GM19397 (cell line): ENCODE results near the gene GLT1D1.

Experiments
- ATAC-seq: cut with Tn5 transposase; IDR thresholded peaks from one replicate; pipeline ENCODE4 v1.9.1; 2021; ENCODE audit warnings: mild to moderate bottlenecking, moderate library complexity; ENCODE audit not compliant: unreplicated experiment

GLT1D1 gene

DNA sequence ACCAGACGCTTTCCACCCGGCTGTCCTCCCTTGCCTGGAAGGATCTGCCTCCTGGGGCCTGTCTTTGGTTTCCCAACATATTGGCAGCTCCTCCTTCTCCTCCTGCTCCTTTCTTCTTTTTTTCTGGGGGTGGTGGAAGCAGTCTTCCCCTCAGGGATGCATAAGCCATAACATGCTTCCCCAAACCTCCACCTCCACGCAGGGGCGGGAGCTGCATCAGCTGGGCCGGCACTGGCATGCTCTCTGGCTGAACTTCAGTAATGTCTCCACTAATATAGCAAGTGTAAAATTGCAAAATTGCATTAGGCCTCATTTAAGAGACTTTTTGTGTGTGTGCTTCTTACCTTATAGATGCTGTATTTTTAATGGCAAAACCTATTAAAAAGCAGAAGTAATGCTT is 58.6 kb downstream of the GLT1D1 start:
- ATAC-seq, result no peak

GRCh38 chr12:128914908-128915563 is 61.8 kb downstream of the GLT1D1 start:
- peak; percentile 97 for ATAC-seq

DNA sequence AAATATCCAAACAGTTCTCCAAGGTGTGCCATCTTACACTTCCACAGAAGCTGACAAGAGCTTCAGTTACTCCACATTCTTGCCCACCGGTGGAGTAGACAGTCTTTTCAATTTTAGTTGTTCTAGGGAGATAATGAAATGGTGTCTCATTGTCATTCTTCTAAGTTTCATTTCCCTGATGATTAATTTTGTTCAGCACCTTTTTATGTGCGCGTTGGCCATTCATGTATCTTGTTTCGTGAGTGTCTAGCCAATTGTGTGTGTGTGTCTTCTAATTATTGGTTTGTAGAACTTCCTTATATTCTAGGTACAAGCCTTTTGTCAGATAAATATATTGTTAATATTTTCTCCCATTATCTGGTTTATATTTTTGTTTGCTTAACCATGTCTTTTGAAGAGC is 63.1 kb downstream of the GLT1D1 start:
- no peak for ATAC-seq

- ATAC-seq, result no peak
Observed at GRCh38 chr12:128918481-128919260, 65.4 kb downstream of the GLT1D1 start.

GRCh38 chr12:128920468-128920867 is 67.2 kb downstream of the GLT1D1 start:
- no peak for ATAC-seq

GRCh38 chr12:128928361-128928760 is 75.1 kb downstream of the GLT1D1 start:
- no peak for ATAC-seq

- ATAC-seq, result no peak
Observed at GRCh38 chr12:128929057-128929456, 75.8 kb downstream of the GLT1D1 start.

- no peak for ATAC-seq
Observed at GRCh38 chr12:128930606-128931005, 77.3 kb downstream of the GLT1D1 start.

DNA sequence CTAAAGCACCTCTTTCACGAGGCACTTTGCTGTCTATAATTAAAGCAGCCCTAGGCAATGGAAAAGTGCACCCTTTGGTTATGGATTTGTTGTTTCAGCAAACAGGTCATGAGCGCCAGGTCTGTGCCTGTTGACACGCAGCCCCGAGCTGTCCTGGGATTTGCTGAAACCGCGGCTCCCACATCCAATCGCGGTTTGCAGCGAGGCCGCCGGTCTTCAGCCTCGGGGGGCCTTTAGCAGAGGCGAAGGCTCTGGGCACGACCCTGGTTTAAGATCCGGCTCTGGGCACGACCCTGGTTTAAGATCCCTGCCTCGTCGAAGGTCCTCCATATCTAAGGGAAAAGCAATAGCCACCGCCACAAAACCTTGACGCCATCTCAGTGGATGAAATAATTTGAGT is 79.2 kb downstream of the GLT1D1 start:
- ATAC-seq, result no peak

DNA sequence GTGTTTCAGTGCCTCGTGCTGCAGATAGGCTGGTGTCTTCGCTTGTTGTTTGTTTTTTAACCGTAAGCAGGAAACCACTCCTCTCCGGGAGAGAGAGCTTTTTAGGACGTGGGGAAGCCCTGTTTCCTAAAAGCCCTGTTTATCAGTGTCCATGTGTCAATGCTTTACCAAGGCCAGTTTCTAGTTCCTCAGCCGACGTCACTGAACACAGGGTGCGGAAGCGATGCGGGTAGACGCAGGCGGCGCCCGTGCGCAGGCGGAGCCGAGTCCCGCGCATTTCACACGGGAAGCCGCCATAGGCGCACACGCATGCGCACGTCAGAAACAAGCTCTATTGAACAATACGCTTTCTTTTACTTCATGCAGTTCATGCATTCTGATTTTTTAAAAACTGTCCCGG is 79.8 kb downstream of the GLT1D1 start:
- no peak for ATAC-seq

GRCh38 chr12:128933926-128934325 is 80.6 kb downstream of the GLT1D1 start:
- no peak for ATAC-seq

DNA sequence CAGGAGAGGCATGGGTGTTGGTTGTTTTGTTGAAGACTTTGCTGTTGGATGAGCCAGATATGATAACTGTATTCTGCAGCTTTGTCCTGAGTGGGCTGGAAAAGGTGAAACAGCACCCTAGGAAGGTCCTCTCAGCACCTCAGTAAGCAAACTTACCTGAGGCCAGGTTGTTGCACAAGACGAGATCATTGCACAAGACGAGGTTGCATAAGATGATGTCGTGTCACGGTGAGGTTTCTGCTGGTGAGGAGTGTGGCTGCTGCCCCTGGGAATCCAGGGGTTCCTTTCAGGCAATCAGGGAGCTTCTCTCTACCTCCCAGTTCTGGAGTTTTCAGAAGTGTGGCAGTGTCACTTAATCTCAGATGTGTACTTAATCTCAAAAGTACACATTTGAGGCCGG is 85.6 kb downstream of the GLT1D1 start:
- no peak for ATAC-seq

DNA sequence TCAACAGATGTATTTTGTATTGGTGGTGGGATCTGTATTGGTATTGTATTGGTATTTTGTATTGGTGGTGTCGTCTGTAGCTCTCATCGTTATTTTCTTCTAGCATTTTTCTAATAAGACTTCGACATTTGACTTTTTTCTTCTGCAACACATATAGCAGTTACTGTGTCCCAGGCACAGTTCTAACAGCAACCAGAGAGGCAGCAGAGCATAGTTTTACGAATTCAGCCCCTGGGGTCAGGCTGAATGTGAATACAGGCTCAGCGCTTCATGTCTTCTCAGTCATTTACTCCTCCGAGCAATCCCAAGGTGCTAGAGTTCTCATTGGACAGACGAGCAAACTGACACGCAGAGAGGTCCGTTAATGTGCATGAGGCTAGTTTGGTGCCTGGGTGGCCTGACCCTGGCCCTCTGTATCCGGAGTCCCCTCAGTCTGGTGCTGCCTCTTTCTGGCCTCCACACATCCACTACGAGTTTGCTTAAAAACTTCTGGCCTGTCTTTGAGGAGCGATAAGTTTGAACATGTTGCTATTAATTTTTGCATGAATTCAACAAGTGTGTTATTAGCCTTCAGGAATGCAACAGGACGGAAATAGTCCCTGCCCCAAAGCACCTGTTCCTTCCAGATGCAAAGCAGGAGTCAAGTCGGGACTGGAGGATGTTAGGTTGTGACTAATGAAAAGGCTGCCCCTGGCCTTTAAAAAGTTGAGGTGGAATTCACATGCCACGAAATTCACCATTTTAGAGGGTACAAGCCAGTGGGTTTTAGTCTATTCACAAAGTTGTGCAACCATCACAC is 87.0 kb downstream of the GLT1D1 start:
- no peak for ATAC-seq

DNA sequence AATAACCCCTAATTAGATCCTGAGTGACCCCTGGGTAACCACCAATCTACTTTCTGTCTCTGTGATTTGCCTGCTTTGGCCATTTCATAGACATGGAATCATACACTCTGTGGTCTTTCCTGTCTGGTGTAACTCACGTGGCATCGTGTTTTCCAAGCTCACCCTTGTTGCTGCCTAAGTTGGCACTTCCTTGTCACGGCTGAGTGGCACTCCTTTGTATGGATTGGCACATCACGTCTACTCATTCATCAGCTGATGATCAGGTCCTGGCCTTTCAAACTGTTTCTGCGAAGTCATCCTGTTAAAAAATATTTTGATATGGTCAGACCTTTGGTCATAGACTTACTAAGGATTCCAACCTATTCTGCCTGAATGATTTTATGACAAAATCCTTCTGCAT is 87.7 kb downstream of the GLT1D1 start:
- ATAC-seq, result no peak

- ATAC-seq, result no peak
Observed at GRCh38 chr12:128942960-128943477, 89.7 kb downstream of the GLT1D1 start.

- ATAC-seq, result no peak
Observed at GRCh38 chr12:128944956-128945355, 91.7 kb downstream of the GLT1D1 start.

DNA sequence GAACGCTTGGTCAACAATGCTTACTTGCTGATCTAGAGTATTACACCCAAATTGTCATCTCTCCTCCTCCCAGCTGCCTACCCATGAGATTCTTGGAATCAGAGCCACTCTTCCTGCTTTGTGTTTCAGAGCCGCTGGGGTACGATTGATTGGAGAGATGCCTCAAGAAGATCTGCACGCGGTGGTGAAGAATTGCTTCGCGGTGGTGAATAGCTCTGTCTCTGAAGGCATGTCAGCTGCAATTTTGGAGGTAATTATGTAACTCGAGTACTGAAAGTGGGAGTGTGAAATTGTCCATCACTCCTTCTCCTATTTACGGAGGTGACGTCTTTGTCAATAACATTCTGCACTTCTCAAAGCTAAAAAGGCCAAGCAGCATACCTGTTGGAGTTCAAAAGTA is 93.9 kb downstream of the GLT1D1 start:
- no peak for ATAC-seq

GRCh38 chr12:128949086-128949485 is 95.8 kb downstream of the GLT1D1 start:
- no peak for ATAC-seq

GRCh38 chr12:128951448-128951847 is 98.2 kb downstream of the GLT1D1 start:
- ATAC-seq, result no peak

DNA sequence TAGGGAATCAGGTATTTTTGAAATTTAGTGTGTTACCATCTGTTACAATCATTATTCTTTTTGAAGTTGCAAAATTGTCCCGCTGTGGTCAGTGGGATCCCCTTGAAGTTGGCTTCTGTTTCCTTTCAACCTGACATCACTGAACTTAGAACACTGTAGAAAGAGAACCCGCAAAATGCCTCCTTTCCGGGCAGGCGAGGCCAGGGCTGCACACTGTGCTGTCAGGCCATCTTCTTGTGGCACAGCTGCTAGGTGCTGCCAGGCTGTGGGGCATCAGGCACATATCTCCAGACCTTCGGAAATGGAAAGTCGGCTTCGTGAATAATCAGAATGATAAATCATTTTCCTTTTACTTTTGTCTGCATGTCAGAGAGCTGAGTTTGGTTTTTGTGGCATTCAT is 103.5 kb downstream of the GLT1D1 start:
- ATAC-seq, result no peak

GRCh38 chr12:128959901-128960300 is 106.6 kb downstream of the GLT1D1 start:
- ATAC-seq, result no peak
